GM18526 (cell line): ENCODE data around the gene DCLRE1A.

Experiments
- POLR2A ChIP-seq: IDR thresholded peaks from 3 replicates; pipeline ENCODE4 v1.6.1; 2011; ENCODE audit not compliant: insufficient read length; ENCODE audit errors: extremely low read depth

DCLRE1A gene

DNA sequence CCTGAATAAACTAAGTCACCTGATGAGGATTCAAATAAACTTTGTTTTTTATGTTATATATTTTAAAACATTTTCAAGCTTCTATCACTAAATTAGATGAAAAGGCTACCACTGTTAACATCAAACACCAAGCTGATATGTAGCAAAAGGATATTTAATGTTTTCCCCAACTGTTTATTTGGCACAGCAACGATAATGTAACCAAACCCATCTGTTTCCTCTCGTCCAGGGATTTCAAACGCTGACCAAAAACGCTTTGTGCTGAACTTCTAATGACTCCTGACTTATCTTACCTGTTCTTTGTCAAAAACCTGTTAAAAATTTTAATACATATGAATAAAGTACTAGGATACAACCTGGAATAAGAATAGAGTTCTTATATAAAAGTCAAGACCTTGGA is 30.5 kb downstream of the DCLRE1A start:
- no peak for TF ChIP-seq POLR2A

DNA sequence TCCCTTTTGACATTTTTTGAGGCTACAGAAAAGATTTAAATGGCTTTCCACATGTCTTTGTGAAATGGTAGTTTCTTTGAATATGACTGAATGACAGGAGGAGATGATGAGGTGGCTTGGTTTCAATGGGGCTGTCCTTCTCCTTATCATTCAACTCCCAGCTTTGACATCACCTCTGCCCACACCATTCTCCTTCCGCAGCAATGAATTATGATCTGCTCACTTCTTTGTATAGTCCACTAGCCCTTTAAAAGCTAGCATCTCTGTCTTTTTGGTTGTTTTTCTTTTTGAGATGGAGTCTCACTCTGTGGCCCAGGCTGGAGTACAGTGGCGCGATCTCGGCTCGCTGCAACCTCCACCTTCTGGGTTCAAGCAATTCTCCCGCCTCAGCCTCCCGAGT is 31.7 kb downstream of the DCLRE1A start:
- TF ChIP-seq POLR2A = no peak

DNA sequence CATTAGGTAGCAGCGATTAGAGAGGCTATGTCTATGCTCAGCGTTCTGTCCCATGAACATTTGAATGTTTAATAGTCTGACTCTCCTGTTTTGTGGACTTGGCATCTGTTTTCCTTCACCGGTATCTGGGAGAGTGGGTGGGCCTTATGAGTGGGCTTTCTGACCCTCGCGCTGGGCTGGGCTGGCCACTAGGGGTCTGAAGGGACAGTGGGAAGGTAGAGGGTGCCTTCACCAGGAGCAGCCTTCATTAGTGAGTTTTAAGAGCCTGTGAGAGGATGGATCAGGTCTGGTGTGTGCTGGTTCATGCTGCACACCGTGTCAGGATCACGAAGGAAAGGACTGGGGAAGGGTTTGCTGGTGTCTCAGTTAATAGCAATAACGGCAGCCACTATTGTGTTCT is 33.4 kb downstream of the DCLRE1A start:
- no peak for TF ChIP-seq POLR2A

DNA sequence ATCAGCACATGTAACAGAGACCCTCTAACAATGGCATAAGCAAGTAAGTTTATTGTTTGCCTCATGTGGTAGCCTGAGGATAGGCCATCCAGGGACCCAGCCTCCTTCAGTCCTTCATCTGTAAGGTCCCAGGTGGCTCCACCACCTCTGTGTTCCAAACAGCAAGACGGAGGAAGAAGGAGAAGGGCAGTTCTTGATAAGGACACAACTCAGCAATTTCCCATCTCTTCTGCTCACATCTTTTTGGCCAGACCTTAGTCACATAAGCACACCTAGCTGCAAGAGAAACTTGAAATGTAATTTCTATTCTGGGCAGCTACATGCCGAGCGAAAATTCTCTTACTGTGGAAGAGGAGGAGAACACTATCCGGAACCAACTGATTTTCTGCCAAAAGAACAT is 33.9 kb downstream of the DCLRE1A start:
- no peak for TF ChIP-seq POLR2A

DNA sequence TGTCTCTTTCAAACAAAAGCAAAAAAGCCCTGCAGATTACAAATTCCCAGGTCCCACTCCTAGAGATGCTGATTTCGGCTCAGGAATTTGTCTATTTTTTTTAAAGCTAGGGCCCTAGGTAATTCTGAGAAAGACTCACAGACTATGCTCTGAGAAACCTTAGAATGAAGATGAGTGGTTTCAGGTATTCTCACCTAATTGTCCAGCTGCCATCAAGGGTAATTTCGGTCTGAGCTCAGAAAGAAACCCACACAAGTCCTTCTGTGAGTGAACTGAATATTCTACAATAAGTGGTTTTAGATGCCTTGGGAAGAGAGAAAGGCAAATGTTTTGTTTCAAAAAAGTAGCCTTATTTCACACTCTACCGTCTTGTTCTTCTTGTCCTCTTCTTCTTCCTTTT is 45.7 kb downstream of the DCLRE1A start:
- TF ChIP-seq POLR2A = no peak

DNA sequence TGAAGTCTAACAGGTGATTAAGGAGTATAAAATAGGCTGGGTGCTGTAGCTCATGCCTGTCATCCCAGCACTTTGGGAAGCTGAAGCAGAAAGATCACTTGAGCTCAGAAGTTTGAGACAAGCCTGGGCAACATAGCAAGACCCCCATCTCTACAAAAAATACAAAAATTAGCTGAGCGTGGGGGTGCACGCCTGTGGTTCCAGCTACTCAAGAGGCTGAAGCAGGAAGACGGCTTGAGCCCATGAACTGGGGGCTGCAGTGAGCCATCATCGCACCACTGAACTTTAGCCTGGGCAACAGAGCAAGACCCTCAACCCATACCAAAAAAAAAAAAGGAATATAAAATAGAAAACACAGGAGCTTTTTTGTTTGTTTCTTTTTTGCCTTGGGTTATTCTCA is 47.4 kb downstream of the DCLRE1A start:
- TF ChIP-seq POLR2A = no peak

DNA sequence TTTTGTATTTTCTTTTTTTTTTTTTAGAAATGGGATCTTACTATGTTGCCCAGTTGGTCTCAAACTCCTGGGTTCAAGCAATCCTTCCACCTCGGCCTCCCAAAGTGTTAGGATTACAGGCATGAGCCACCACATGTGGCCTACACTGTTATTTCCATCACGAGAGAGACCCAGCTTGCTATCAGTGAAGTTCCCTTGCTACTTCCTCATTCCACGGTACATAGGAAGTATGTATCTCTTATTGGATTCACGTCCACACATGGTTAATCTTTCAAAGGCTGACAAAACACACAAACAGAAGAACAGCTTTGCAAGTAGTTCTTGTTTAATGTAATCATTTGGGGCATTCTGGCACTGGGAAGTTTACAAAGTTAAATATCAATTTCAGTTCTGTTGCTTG is 50.9 kb downstream of the DCLRE1A start:
- no peak for TF ChIP-seq POLR2A

DNA sequence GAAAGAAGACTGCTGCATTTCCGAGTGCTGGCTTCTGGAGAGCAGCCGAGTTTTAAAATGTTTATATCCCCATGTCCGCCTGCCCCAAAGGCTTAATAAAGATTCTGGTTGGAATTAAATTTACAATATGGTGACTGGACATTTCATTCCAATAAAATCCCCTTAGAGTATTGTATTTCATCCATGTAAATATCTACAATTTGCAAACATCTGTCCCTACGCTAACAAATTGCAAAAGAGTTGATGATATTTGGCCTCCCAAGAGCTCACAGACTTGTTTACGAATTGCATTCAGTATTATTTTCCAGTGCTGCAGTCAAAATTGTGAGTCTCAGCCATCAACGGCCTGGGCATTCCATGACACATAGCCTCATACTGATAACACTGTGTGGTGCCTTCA is 52.3 kb downstream of the DCLRE1A start:
- no peak for TF ChIP-seq POLR2A

DNA sequence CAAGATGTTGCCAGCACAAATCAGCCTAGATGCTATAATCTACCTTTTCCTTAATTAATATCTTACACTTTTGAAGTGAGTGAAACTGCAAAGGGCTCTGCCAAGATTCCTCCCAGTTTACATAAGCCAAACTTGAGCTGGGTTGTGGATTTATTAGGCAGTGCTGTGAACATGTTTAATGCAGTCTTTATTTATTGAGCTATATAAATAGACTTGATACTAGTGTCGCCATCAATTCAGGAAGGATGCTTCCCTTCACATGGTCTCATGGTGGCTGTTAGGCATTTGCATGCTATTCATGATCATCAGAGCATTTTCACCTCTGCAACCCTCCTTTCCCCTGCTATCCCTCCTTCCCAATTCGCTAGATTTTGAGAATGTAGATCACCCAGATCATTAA is 62.2 kb downstream of the DCLRE1A start:
- TF ChIP-seq POLR2A = no peak

DNA sequence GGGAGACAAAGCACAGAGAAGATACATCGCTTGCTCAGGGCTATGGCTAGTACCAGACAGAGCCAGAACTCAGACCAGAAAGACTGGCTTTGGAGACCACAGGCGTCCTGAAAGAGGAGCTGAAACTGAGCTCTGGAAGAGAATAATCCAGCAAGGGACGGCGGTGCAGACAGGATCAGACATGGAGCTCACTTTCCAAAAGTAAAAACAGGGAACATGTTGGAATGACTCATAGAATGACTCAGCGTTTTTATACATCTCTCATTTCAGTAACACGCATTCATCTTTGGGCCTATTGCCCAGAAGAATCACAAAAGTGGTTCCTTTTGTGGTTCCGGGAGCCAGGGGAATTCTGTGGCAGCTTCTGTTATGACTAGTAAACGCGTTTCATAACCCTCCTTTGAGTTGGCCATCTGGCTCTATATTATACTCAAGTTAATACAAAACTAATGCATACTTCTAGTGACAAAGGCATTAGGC is 65.2 kb downstream of the DCLRE1A start:
- TF ChIP-seq POLR2A = no peak
